ACC112 (cell line): ENCODE measurements around the gene CHKA.

Source experiments
- H2AFZ ChIP-seq: fragments of 200-600 bp; sonication (generic); one replicate; pipeline ENCODE4 v1.6.0; 2017; ENCODE audit warnings: antibody characterized with exemption, low read length; ENCODE audit not compliant: unreplicated experiment
- H3K27ac ChIP-seq: fragments of 200-600 bp; sonication (generic); 2 replicates; pipeline ENCODE4 v1.5.1; 2014; ENCODE audit warnings: low read depth, mild to moderate bottlenecking, antibody characterized with exemption, low read length, moderate library complexity
- H3K27me3 ChIP-seq: fragments of 200-600 bp; sonication (generic); 2 replicates; pipeline ENCODE4 v1.6.1; 2014; ENCODE audit warnings: mild to moderate bottlenecking, antibody characterized with exemption, low read length, moderate library complexity, mixed read lengths; ENCODE audit not compliant: insufficient read depth
- H3K36me3 ChIP-seq: fragments of 200-600 bp; sonication (generic); 2 replicates; pipeline ENCODE4 v1.6.1; 2016; ENCODE audit warnings: mild to moderate bottlenecking, antibody characterized with exemption, low read length, moderate library complexity, mixed read lengths; ENCODE audit not compliant: insufficient read depth
- H3K4me1 ChIP-seq: fragments of 200-600 bp; sonication (generic); one replicate; pipeline ENCODE4 v1.6.1; 2016; ENCODE audit warnings: low read length, mixed read lengths; ENCODE audit not compliant: insufficient read depth, unreplicated experiment, control insufficient read depth
- H3K4me3 ChIP-seq: fragments of 200-600 bp; sonication (generic); 2 replicates; pipeline ENCODE4 v1.5.1; 2014; ENCODE audit warnings: mild to moderate bottlenecking, low read depth, low read length
- H3K79me2 ChIP-seq: fragments of 200-600 bp; sonication (generic); one replicate; pipeline ENCODE4 v1.6.0; 2016; ENCODE audit warnings: low read length; ENCODE audit not compliant: control insufficient read depth, unreplicated experiment, insufficient read depth

CHKA gene

GRCh38 chr11:68121067-68121899 is at the start of gene CHKA:
TSS of gene CHKA (minus strand) at chr11:68121388. CDS start at chr11:68121177, 211 bp downstream.
- Histone ChIP-seq H2AFZ (peak within 1 kb of the TSS; percentile 60), H3K79me2 (peaks cover 26% of the 10 kb centered on the region), H3K4me3 (peak within 1 kb of the TSS; percentile 92), H3K27ac (peak within 1 kb of the TSS; percentile 81), H3K36me3 (no peaks in the 10 kb centered on the region), H3K27me3 (no peaks in the 10 kb centered on the region), H3K4me1 (peaks cover 14% of the 10 kb centered on the region)

- Histone ChIP-seq H3K36me3 (peaks cover 23% of the 10 kb centered on the region), H2AFZ (no peak overlapping the region), H3K4me1 (no peaks in the 10 kb centered on the region), H3K4me3 (no peak overlapping the region), H3K27ac (no peak overlapping the region), H3K27me3 (no peaks in the 10 kb centered on the region), H3K79me2 (no peaks in the 10 kb centered on the region)
Observed at GRCh38 chr11:68169442-68169841, 48.3 kb upstream of the CHKA start.

- no peaks in the 10 kb centered on the region for H3K4me1 ChIP-seq
- H3K36me3 ChIP-seq: peaks cover 27% of the 10 kb centered on the region
- no peaks in the 10 kb centered on the region for H3K27me3 ChIP-seq
- no peaks in the 10 kb centered on the region for H3K79me2 ChIP-seq
- no peak overlapping the region for H2AFZ ChIP-seq
- H3K4me3 ChIP-seq: no peak overlapping the region
- H3K27ac ChIP-seq: no peak overlapping the region
Observed at GRCh38 chr11:68168694-68169093, 47.5 kb upstream of the CHKA start.

- no peaks in the 10 kb centered on the region for H3K79me2 ChIP-seq
- no peak overlapping the region for H3K27ac ChIP-seq
- no peaks in the 10 kb centered on the region for H3K4me1 ChIP-seq
- H3K36me3 ChIP-seq: peaks cover 27% of the 10 kb centered on the region
- H3K4me3 ChIP-seq: no peak overlapping the region
- H2AFZ ChIP-seq: no peak overlapping the region
- H3K27me3 ChIP-seq: no peaks in the 10 kb centered on the region
Observed at GRCh38 chr11:68167474-68167873, 46.3 kb upstream of the CHKA start.

- Histone ChIP-seq H3K36me3 (peaks cover 27% of the 10 kb centered on the region), H3K4me3 (no peak overlapping the region), H3K4me1 (no peaks in the 10 kb centered on the region), H3K79me2 (no peaks in the 10 kb centered on the region), H2AFZ (no peak overlapping the region), H3K27ac (no peak overlapping the region), H3K27me3 (no peaks in the 10 kb centered on the region)
Observed at GRCh38 chr11:68166969-68167368, 45.8 kb upstream of the CHKA start.

- Histone ChIP-seq H3K79me2 (no peaks in the 10 kb centered on the region), H3K4me3 (no peak overlapping the region), H3K27ac (no peak overlapping the region), H2AFZ (no peak overlapping the region), H3K27me3 (no peaks in the 10 kb centered on the region), H3K36me3 (peaks cover 26% of the 10 kb centered on the region), H3K4me1 (no peaks in the 10 kb centered on the region)
Observed at GRCh38 chr11:68165601-68166000, 44.4 kb upstream of the CHKA start.

GRCh38 chr11:68164437-68164836 is 43.2 kb upstream of the CHKA start:
- Histone ChIP-seq H3K27me3 (no peaks in the 10 kb centered on the region), H3K4me3 (no peak overlapping the region), H3K4me1 (no peaks in the 10 kb centered on the region), H3K27ac (no peak overlapping the region), H2AFZ (no peak overlapping the region), H3K79me2 (no peaks in the 10 kb centered on the region), H3K36me3 (peaks cover 14% of the 10 kb centered on the region)

- H3K4me3 ChIP-seq: no peak overlapping the region
- H3K27ac ChIP-seq: no peak overlapping the region
- no peaks in the 10 kb centered on the region for H3K79me2 ChIP-seq
- H3K27me3 ChIP-seq: no peaks in the 10 kb centered on the region
- peaks cover 12% of the 10 kb centered on the region; the same call in 1 of the 2 replicates for H3K36me3 ChIP-seq
- H2AFZ ChIP-seq: no peak overlapping the region
- H3K4me1 ChIP-seq: no peaks in the 10 kb centered on the region
Observed at GRCh38 chr11:68163691-68164090, 42.5 kb upstream of the CHKA start.

- no peaks in the 10 kb centered on the region for H3K79me2 ChIP-seq
- no peak overlapping the region for H3K4me3 ChIP-seq
- no peaks in the 10 kb centered on the region for H3K4me1 ChIP-seq
- no peak overlapping the region for H2AFZ ChIP-seq
- H3K27ac ChIP-seq: no peak overlapping the region
- H3K27me3 ChIP-seq: no peaks in the 10 kb centered on the region
- H3K36me3 ChIP-seq: peaks cover 5% of the 10 kb centered on the region; the same call in 1 of the 2 replicates
Observed at GRCh38 chr11:68160100-68160695, 39.0 kb upstream of the CHKA start.

- H3K36me3 ChIP-seq: peaks cover 5% of the 10 kb centered on the region; the same call in 1 of the 2 replicates
- no peak overlapping the region for H3K27ac ChIP-seq
- H3K79me2 ChIP-seq: no peaks in the 10 kb centered on the region
- H3K4me3 ChIP-seq: no peak overlapping the region
- H3K27me3 ChIP-seq: no peaks in the 10 kb centered on the region
- no peaks in the 10 kb centered on the region for H3K4me1 ChIP-seq
- no peak overlapping the region for H2AFZ ChIP-seq
Observed at GRCh38 chr11:68159665-68160064, 38.5 kb upstream of the CHKA start.

GRCh38 chr11:68159161-68159560 is 38.0 kb upstream of the CHKA start:
- Histone ChIP-seq H3K27me3 (no peaks in the 10 kb centered on the region), H3K27ac (no peak overlapping the region), H3K4me1 (no peaks in the 10 kb centered on the region), H2AFZ (no peak overlapping the region), H3K4me3 (no peak overlapping the region), H3K79me2 (no peaks in the 10 kb centered on the region), H3K36me3 (peaks cover 4% of the 10 kb centered on the region; the same call in 1 of the 2 replicates)
